Endothelial cell of umbilical vein (primary cell): ENCODE results near the gene DMRT1. TPM values are rescaled to one million over a fixed set of nuclear protein-coding genes. Genes with fewer than 3 reads are reported as not detected.

Experiments
- BruUV-seq: library from RNA; stranded (reverse); fragments of 400-500 nt; replicated peaks from 2 replicates; lab custom pipeline; 2021; lab: Mats Ljungman, UMichigan
- CTCF ChIA-PET: fragments of 300-600, 350-600 bp; sonication (Branson Sonifier 250); formaldehyde crosslinking; loops from one replicate; lab custom pipeline; 2021; ENCODE audit warnings: antibody characterized with exemption, inconsistent platforms; lab: Charles Lee
- POLR2A ChIA-PET: fragments of 300-600, 350-600 bp; sonication (Branson Sonifier 250); formaldehyde crosslinking; loops from one replicate; lab custom pipeline; 2021; ENCODE audit warnings: antibody characterized with exemption, inconsistent platforms; lab: Charles Lee
- DNase-seq: peaks from one replicate; pipeline ENCODE4 v3.0.0-alpha.2; 2011; ENCODE audit warnings: low read depth, low spot score
- FAIRE-seq: peaks from 2 replicates; lab custom pipeline; 2011; peaks lifted over from hg19 to GRCh38; lab: Jason Lieb, UNC
- H2AFZ ChIP-seq: 2 replicates; pipeline ENCODE4 v1.6.0; 2012; ENCODE audit warnings: low read depth, low read length, control low read depth, inconsistent platforms
- H3K27ac ChIP-seq: 2 replicates; pipeline ENCODE4 v1.5.1; 2011; ENCODE audit warnings: low read depth, mild to moderate bottlenecking, control low read depth, low read length, moderate library complexity; ENCODE audit not compliant: insufficient read depth
- H3K27me3 ChIP-seq, 2 experiments: 2 replicates each; pipeline versions ENCODE4 v1.6.0 to v1.6.1; 2011; ENCODE audit warnings: low read length in 2 of 2, mixed read lengths in 1 of 2; ENCODE audit not compliant: control insufficient read depth in 2 of 2, insufficient read depth in 2 of 2
- H3K36me3 ChIP-seq, 2 experiments: 2 replicates in 1 of 2; 3 replicates in 1 of 2; pipeline ENCODE4 v1.5.1; 2011; ENCODE audit warnings: low read length in 2 of 2, mild to moderate bottlenecking in 1 of 2, moderate library complexity in 1 of 2; ENCODE audit not compliant: control insufficient read depth in 2 of 2, insufficient read depth in 2 of 2; ENCODE audit errors: extremely low read depth in 1 of 2
- H3K4me1 ChIP-seq: 3 replicates; pipeline ENCODE4 v1.5.1; 2011; ENCODE audit warnings: mild to moderate bottlenecking, low read length; ENCODE audit not compliant: control insufficient read depth, insufficient read depth; ENCODE audit errors: extremely low read depth
- H3K4me2 ChIP-seq: 2 replicates; pipeline ENCODE4 v1.6.1; 2011; ENCODE audit warnings: low read length, control low read depth, mixed read lengths; ENCODE audit not compliant: insufficient read depth
- H3K4me3 ChIP-seq, 3 experiments: fragments of 200-600 bp in 1 of 3; sonication (generic), shearing (Covaris generic) in 1 of 3; replicated peaks in 1 of 3; 2 replicates each; pipeline ENCODE4 v1.5.1; 2011 to 2016; ENCODE audit warnings: control low read depth in 3 of 3, low read length in 3 of 3, mild to moderate bottlenecking in 2 of 3, inconsistent platforms in 1 of 3, low read depth in 1 of 3, moderate library complexity in 1 of 3; ENCODE audit not compliant: insufficient read depth in 1 of 3
- H3K79me2 ChIP-seq: 2 replicates; pipeline ENCODE4 v1.6.0; 2012; ENCODE audit warnings: low read length, inconsistent platforms; ENCODE audit not compliant: control insufficient read depth, insufficient read depth
- H3K9ac ChIP-seq: replicated peaks from 2 replicates; pipeline ENCODE3; 2011; ENCODE audit warnings: low read length, control low read depth; ENCODE audit not compliant: insufficient read depth; ENCODE audit errors: extremely low read depth
- H3K9me1 ChIP-seq: replicated peaks from 3 replicates; pipeline ENCODE4 v1.6.0; 2011; ENCODE audit warnings: mild to moderate bottlenecking, low read length; ENCODE audit not compliant: control insufficient read depth, insufficient read depth; ENCODE audit errors: extremely low read depth
- H3K9me3 ChIP-seq: replicated peaks from 2 replicates; pipeline ENCODE4 v1.5.1; 2012; ENCODE audit warnings: low read length, inconsistent platforms; ENCODE audit not compliant: control insufficient read depth, insufficient read depth
- H4K20me1 ChIP-seq: replicated peaks from 2 replicates; pipeline ENCODE3; 2011; ENCODE audit warnings: mild to moderate bottlenecking, low read length; ENCODE audit not compliant: control insufficient read depth, insufficient read depth; ENCODE audit errors: extremely low read depth
- EZH2 ChIP-seq: IDR thresholded peaks from 2 replicates; pipeline ENCODE4 v1.6.1; 2012; ENCODE audit warnings: borderline replicate concordance, low read depth, mild to moderate bottlenecking, moderate library complexity, low read length, inconsistent platforms; ENCODE audit not compliant: severe bottlenecking
- FOS ChIP-seq: IDR thresholded peaks from 2 replicates; pipeline ENCODE4 v1.6.1; 2011; ENCODE audit warnings: mild to moderate bottlenecking, low read length, moderate library complexity, borderline replicate concordance; ENCODE audit not compliant: insufficient read depth
- GATA2 ChIP-seq: IDR thresholded peaks from 2 replicates; pipeline ENCODE4 v1.7.0; 2011; ENCODE audit warnings: low read depth, mild to moderate bottlenecking, moderate library complexity, mixed read lengths, low read length; ENCODE audit not compliant: insufficient read length, insufficient read depth
- JUN ChIP-seq: IDR thresholded peaks from 2 replicates; pipeline ENCODE4 v1.6.1; 2011; ENCODE audit warnings: borderline replicate concordance, low read depth; ENCODE audit not compliant: insufficient read length, insufficient read depth
- MYC ChIP-seq: IDR thresholded peaks from one replicate; pipeline ENCODE4 v1.6.1; 2011; ENCODE audit warnings: mild to moderate bottlenecking, low read depth, low read length
- POLR2A ChIP-seq: IDR thresholded peaks from 2 replicates; pipeline ENCODE4 v1.6.1; 2012; ENCODE audit warnings: low read depth, mild to moderate bottlenecking, control low read depth, low read length
- POLR2AphosphoS5 ChIP-seq: IDR thresholded peaks from 2 replicates; pipeline ENCODE4 v1.6.1; 2012; ENCODE audit warnings: low read depth, mild to moderate bottlenecking, control low read depth, low read length, moderate library complexity; ENCODE audit not compliant: insufficient read depth
- dilution Hi-C: fragments of 300-500 bp; cut with MboI; formaldehyde crosslinking; loops from one replicate; pipeline ENCODE4 v1.15.0; 2019; ENCODE audit warnings: low sequenced_read_pairs; ENCODE audit not compliant: extremely low pct_ligation_motif_present
- intact Hi-C: fragments of 100-400 bp; cut with micrococcal nuclease; formaldehyde crosslinking; loops from one replicate; pipeline ENCODE4 v1.10.0; 2022
- polyA plus RNA-seq, 4 experiments: library from polyadenylated mRNA; depleted of rRNA in 3 of 4; stranded (reverse) in 3 of 4; unstranded in 1 of 4; fragments of >200 nt; gene quantifications; 2 replicates each; pipeline versions ENCODE4 v1.2.1 to v1.2.3, GENCODE V29; 2011 to 2012; ENCODE audit warnings: missing spikeins in 1 of 4
- total RNA-seq: library from RNA; stranded (reverse); gene quantifications from 2 replicates; pipeline ENCODE4 v1.2.3, GENCODE V29; 2021
- TF ChIP-seq, protein P1 (sequence below): IDR thresholded peaks from 2 replicates; pipeline ENCODE4 v1.6.1; 2011; ENCODE audit not compliant: insufficient read depth, insufficient read length
- TF ChIP-seq, protein P2 (sequence below), 2 donors: IDR thresholded peaks; 1 replicate in 1 of 2; 2 replicates in 1 of 2; pipeline ENCODE4 v1.5.1; 2011; ENCODE audit warnings: low read length in 2 of 2, mild to moderate bottlenecking in 2 of 2, moderate library complexity in 2 of 2, control low read depth in 1 of 2, inconsistent platforms in 1 of 2, low read depth in 1 of 2; ENCODE audit not compliant: insufficient read depth in 1 of 2; ENCODE audit errors: extremely low read depth in 1 of 2

DMRT1 gene
- total and polyA plus RNA-seq, 2 donors (not counting 3 experiments of a cell fraction or from before 2014, with no cell fraction given), result 0.08 to 0.20 TPM

DNA sequence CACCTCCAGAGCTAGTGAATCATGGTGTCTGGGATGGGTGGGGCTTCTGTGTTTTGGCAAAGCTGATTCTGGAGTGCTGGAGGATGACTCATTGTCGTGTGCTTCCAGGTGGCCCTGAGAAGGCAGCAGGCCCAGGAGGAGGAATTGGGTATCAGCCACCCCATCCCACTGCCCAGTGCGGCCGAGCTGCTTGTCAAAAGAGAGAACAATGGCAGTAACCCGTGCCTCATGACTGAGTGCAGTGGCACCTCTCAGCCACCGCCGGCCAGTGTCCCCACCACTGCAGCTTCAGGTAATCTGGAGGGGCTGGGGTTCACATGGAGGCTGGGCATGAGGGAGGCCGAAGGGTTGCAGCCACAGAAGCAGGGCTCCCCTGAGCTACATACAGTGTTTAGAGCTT, 5.4 kb downstream of the DMRT1 start:
- Histone ChIP-seq H3K4me2 (no peak overlapping the region), H3K9me3 (no peaks in the 10 kb centered on the region), H3K4me3 (no peak overlapping the region), H2AFZ (no peak overlapping the region), H3K27me3 (peaks cover 30 to 35% of the 10 kb centered on the region in 2 experiments), H3K79me2 (no peaks in the 10 kb centered on the region), H3K27ac (no peak overlapping the region), H3K9ac (no peak overlapping the region), H3K9me1 (no peaks in the 10 kb centered on the region), H4K20me1 (no peaks in the 10 kb centered on the region), H3K4me1 (no peaks in the 10 kb centered on the region), H3K36me3 (no peaks in the 10 kb centered on the region)
- TF ChIP-seq GATA2, result no peak
- no peak for TF ChIP-seq POLR2A
- no peak for TF ChIP-seq EZH2
- no peak for TF ChIP-seq FOS
- TF ChIP-seq, protein P1, sequence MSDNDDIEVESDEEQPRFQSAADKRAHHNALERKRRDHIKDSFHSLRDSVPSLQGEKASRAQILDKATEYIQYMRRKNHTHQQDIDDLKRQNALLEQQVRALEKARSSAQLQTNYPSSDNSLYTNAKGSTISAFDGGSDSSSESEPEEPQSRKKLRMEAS, result no peak
- TF ChIP-seq, protein P2, sequence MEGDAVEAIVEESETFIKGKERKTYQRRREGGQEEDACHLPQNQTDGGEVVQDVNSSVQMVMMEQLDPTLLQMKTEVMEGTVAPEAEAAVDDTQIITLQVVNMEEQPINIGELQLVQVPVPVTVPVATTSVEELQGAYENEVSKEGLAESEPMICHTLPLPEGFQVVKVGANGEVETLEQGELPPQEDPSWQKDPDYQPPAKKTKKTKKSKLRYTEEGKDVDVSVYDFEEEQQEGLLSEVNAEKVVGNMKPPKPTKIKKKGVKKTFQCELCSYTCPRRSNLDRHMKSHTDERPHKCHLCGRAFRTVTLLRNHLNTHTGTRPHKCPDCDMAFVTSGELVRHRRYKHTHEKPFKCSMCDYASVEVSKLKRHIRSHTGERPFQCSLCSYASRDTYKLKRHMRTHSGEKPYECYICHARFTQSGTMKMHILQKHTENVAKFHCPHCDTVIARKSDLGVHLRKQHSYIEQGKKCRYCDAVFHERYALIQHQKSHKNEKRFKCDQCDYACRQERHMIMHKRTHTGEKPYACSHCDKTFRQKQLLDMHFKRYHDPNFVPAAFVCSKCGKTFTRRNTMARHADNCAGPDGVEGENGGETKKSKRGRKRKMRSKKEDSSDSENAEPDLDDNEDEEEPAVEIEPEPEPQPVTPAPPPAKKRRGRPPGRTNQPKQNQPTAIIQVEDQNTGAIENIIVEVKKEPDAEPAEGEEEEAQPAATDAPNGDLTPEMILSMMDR (IDR thresholded peaks at IDR 0.05; ENCODE audit: extremely low read depth in 1 of 2, insufficient read depth in 1 of 2, low read depth in 1 of 2, low read length in 2 of 2), result no peak
- TF ChIP-seq MYC, result no peak
- no peak for TF ChIP-seq POLR2AphosphoS5
- no peak for TF ChIP-seq JUN
- intact Hi-C loops, result no loop called here
- no peak for DNase-seq
- ChIA-PET POLR2A (no interaction called here), CTCF (no interaction called here)
- BruUV-seq, result no TSS peak
- no peak for FAIRE-seq
- dilution Hi-C loops, result no loop called here
